GM12878 (cell line): ENCODE measurements around the gene ADAMTS13. TPM values are rescaled to one million over a fixed set of nuclear protein-coding genes. Genes with fewer than 3 reads are reported as not detected.
A peak's percentile ranks its signal among the peaks of the same experiment; 100 is the strongest.

Experiments
- ATAC-seq: fragments of 200-7000 bp; cut with Tn5 transposase; 3 replicates; pipeline ENCODE4 v1.9.1; 2020; ENCODE audit warnings: mild to moderate bottlenecking, moderate library complexity
- BruUV-seq: library from RNA; stranded (reverse); fragments of 400-500 nt; replicated peaks from 2 replicates; lab custom pipeline; 2021; lab: Mats Ljungman, UMichigan
- CTCF ChIA-PET: fragments of 300-600 bp; sonication (Branson Sonifier 250); formaldehyde crosslinking; extraction: SDS; loops from one replicate; lab custom pipeline; 2021; ENCODE audit warnings: inconsistent platforms; lab: Yijun Ruan, JAX
- POLR2A ChIA-PET: fragments of 350-600 bp; formaldehyde crosslinking; extraction: SDS; loops from one replicate; lab custom pipeline; 2021; ENCODE audit warnings: inconsistent platforms; lab: Charles Lee
- RAD21 ChIA-PET: fragments of 300-600 bp; sonication (Branson Sonifier 250); formaldehyde crosslinking; loops from one replicate; lab custom pipeline; 2023; ENCODE audit warnings: antibody characterized with exemption; ENCODE audit not compliant: unreplicated experiment; lab: Charles Lee
- SMC1A ChIA-PET: fragments of 300-600 bp; sonication (Branson Sonifier 250); formaldehyde crosslinking; loops from one replicate; lab custom pipeline; 2023; ENCODE audit not compliant: unreplicated experiment, uncharacterized antibody; lab: Charles Lee
- DNase-seq: peaks from one replicate; pipeline ENCODE4 v3.0.0-alpha.2; 2011; ENCODE audit warnings: low read depth, low spot score
- FAIRE-seq: peaks from 3 replicates; lab custom pipeline; 2011; peaks lifted over from hg19 to GRCh38; lab: Jason Lieb, UNC
- H2AFZ ChIP-seq: 2 replicates; pipeline ENCODE4 v1.6.0; 2011; ENCODE audit warnings: low read depth, low read length, control low read depth; ENCODE audit not compliant: control insufficient read depth
- H3K27ac ChIP-seq: 2 replicates; pipeline ENCODE4 v1.5.1; 2011; ENCODE audit warnings: control low read depth; ENCODE audit not compliant: control insufficient read depth, insufficient read depth
- H3K27me3 ChIP-seq, 2 experiments: replicated peaks in 1 of 2; 2 replicates each; pipeline versions ENCODE4 v1.6.0 to v1.6.1; 2011; ENCODE audit warnings: low read length in 1 of 2; ENCODE audit not compliant: control insufficient read depth in 2 of 2, insufficient read depth in 2 of 2
- H3K36me3 ChIP-seq, 2 experiments: 2 replicates each; pipeline ENCODE4 v1.5.1; 2011; ENCODE audit warnings: low read length in 1 of 2; ENCODE audit not compliant: control insufficient read depth in 2 of 2, insufficient read depth in 2 of 2
- H3K4me1 ChIP-seq: 2 replicates; pipeline ENCODE4 v1.6.1; 2011; ENCODE audit warnings: mild to moderate bottlenecking, low read length, moderate library complexity, mixed read lengths; ENCODE audit not compliant: control insufficient read depth, insufficient read depth
- H3K4me2 ChIP-seq: 2 replicates; pipeline ENCODE4 v1.6.0; 2011; ENCODE audit warnings: control low read depth; ENCODE audit not compliant: control insufficient read depth, insufficient read depth
- H3K4me3 ChIP-seq: fragments of 200-600 bp; sonication (generic); 2 replicates; pipeline ENCODE4 v1.5.1; 2016
- H3K79me2 ChIP-seq: 2 replicates; pipeline ENCODE4 v1.6.0; 2011; ENCODE audit warnings: low read length; ENCODE audit not compliant: control insufficient read depth, insufficient read depth
- H3K9ac ChIP-seq: 2 replicates; pipeline ENCODE4 v1.8.0; 2011; ENCODE audit warnings: low read length, control low read depth, mixed read lengths; ENCODE audit not compliant: control insufficient read depth, insufficient read depth
- H3K9me3 ChIP-seq: replicated peaks from 3 replicates; pipeline ENCODE4 v1.5.1; 2011; ENCODE audit warnings: mild to moderate bottlenecking, low read length; ENCODE audit not compliant: control insufficient read depth, insufficient read depth
- H4K20me1 ChIP-seq: 2 replicates; pipeline ENCODE4 v1.6.0; 2011; ENCODE audit not compliant: control insufficient read depth, insufficient read depth
- E2F8 ChIP-seq: fragments of 450-650 bp; IDR thresholded peaks from 2 replicates; pipeline ENCODE4 v1.6.1; 2018; ENCODE audit warnings: mild to moderate bottlenecking, low read depth, moderate library complexity; ENCODE audit not compliant: partially characterized antibody
- EGR1 ChIP-seq, 2 experiments: IDR thresholded peaks; 1 replicate in 1 of 2; 2 replicates in 1 of 2; pipeline ENCODE4 v1.6.1; 2011 to 2012; ENCODE audit warnings: low read depth in 2 of 2, low read length in 2 of 2, borderline replicate concordance in 1 of 2, mild to moderate bottlenecking in 1 of 2, moderate library complexity in 1 of 2
- ETV6 ChIP-seq, 2 experiments: fragments of 450-650 bp in 1 of 2; IDR thresholded peaks in 1 of 2; conservative IDR thresholded peaks in 1 of 2; 2 replicates each; pipeline ENCODE4 v1.6.1; 2014; ENCODE audit warnings: antibody characterized with exemption in 1 of 2, borderline replicate concordance in 1 of 2, low read depth in 1 of 2, mild to moderate bottlenecking in 1 of 2, moderate library complexity in 1 of 2
- KDM1A ChIP-seq: fragments of 200-600 bp; sonication (generic); IDR thresholded peaks from 2 replicates; pipeline ENCODE4 v1.6.1; 2016; ENCODE audit warnings: borderline replicate concordance
- NFIC ChIP-seq: IDR thresholded peaks from 2 replicates; pipeline ENCODE4 v1.6.1; 2012; ENCODE audit warnings: low read depth, mild to moderate bottlenecking, inconsistent platforms, low read length, moderate library complexity
- SMAD5 ChIP-seq: IDR thresholded peaks from 2 replicates; pipeline ENCODE4 v1.6.1; 2016; ENCODE audit warnings: antibody characterized with exemption, low read depth
- SMC3 ChIP-seq: IDR thresholded peaks from 2 replicates; pipeline ENCODE4 v1.6.1; 2011; ENCODE audit warnings: low read length, improper control_type of control experiment, borderline replicate concordance
- TAF1 ChIP-seq: IDR thresholded peaks from 2 replicates; pipeline ENCODE4 v1.6.1; 2011; ENCODE audit warnings: mild to moderate bottlenecking, low read depth, low read length, borderline replicate concordance
- WRNIP1 ChIP-seq: IDR thresholded peaks from 2 replicates; pipeline ENCODE4 v1.6.1; 2011; ENCODE audit warnings: low read depth, low read length, improper control_type of control experiment, borderline replicate concordance
- YY1 ChIP-seq: IDR thresholded peaks from 2 replicates; pipeline ENCODE4 v1.6.1; 2011; ENCODE audit warnings: low read depth, mild to moderate bottlenecking, low read length
- ZNF592 ChIP-seq: fragments of 450-650 bp; IDR thresholded peaks from 2 replicates; pipeline ENCODE4 v1.6.1; 2017; ENCODE audit warnings: mild to moderate bottlenecking, moderate library complexity
- WGBS: methylation state at CpG from one replicate; pipeline ENCODE4 v1.1.6; 2016; ENCODE audit warnings: low lambda C conversion rate; ENCODE audit not compliant: insufficient replicate concordance, insufficient coverage; ENCODE audit errors: missing lambda C conversion rate; 5-methylcytosine and 5-hydroxymethylcytosine counted together
- in situ Hi-C: fragments of 300-500 bp; cut with MboI; formaldehyde crosslinking; loops from 9 replicates; pipeline ENCODE4 v1.14.3; 2018; ENCODE audit warnings: mixed read lengths
- intact Hi-C: fragments of 100-400 bp; cut with micrococcal nuclease; formaldehyde crosslinking; loops from one replicate; pipeline ENCODE4 v1.14.2; 2022; ENCODE audit not compliant: unreplicated experiment
- polyA plus RNA-seq, 11 experiments: library from polyadenylated mRNA; depleted of rRNA in 4 of 11; unstranded in 6 of 11; stranded (reverse) in 5 of 11; fragments of >200 nt; fragmentation: Nextera tagmentation in 4 of 11; fragmentation: Illumina TruSeq in 1 of 11; extraction: Ambion mirVana in 4 of 11; extraction: Trizol in 1 of 11; gene quantifications; 1 replicate in 1 of 11; 2 replicates in 10 of 11; pipeline versions ENCODE4 v1.2.1 to v1.2.3, GENCODE V29; 2011 to 2016; ENCODE audit warnings: inconsistent platforms in 2 of 11, missing spikeins in 2 of 11, low read depth in 1 of 11
- total RNA-seq, 4 experiments: library from RNA; depleted of rRNA in 3 of 4; stranded (reverse); fragments of >200 nt in 3 of 4; fragmentation: Illumina TruSeq in 1 of 4; extraction: Trizol in 1 of 4; gene quantifications; 2 replicates each; pipeline versions ENCODE4 v1.2.1 to v1.2.3, GENCODE V29; 2013 to 2021

ADAMTS13 gene
- total and polyA plus RNA-seq, 10 of the 15 experiments (the other 5 are each of a cell fraction or from before 2014, with no cell fraction given), result 0.08 to 2.4 (median 0.28) TPM

- RAD21 ChIA-PET, result interaction anchor here (0.7 to 2.9 kb wide), 7 partner anchors 20 to 480 kb away, joined by 3 to 20 read pairs (median 4); partner anchors contain the start of genes GFI1B and SLC2A6
- no peak for ATAC-seq
- H3K27ac ChIP-seq, result no peak overlapping the region
Measured at GRCh38 chr9:133458643-133459312, 36.6 kb downstream of the ADAMTS13 start.

More at GRCh38 chr9:133458643-133459312, 36.6 kb downstream of the ADAMTS13 start:
- Histone ChIP-seq H2AFZ (no peak overlapping the region), H3K4me2 (peak overlapping the region; percentile 79), H3K27me3 (no peaks in the 10 kb centered on the region; a peak in 2 of 4 replicates), H3K4me1 (peaks cover 9% of the 10 kb centered on the region), H3K9ac (no peak overlapping the region), H3K4me3 (peak overlapping the region; percentile 97; the same call in 1 of the 2 replicates), H3K9me3 (no peaks in the 10 kb centered on the region), H3K36me3 (no peaks in the 10 kb centered on the region), H4K20me1 (no peaks in the 10 kb centered on the region), H3K79me2 (no peaks in the 10 kb centered on the region)
- WGBS, result 58% methylated on average over 16 of the region's 16 CpGs
- FAIRE-seq (no peak), DNase-seq (no peak)
- ChIA-PET SMC1A (interaction anchor here (1.0 to 1.8 kb wide), 5 partner anchors 20 to 81 kb away, joined by 3 to 9 read pairs (median 5); partner anchors contain the start of genes ADAMTS13 and SLC2A6), CTCF (interaction anchor here (0.8 to 2.8 kb wide), 6 partner anchors 20 to 273 kb away, joined by 3 to 17 read pairs (median 4); partner anchors contain the start of gene SLC2A6), POLR2A (interaction anchor here (0.5 to 2.2 kb wide), 12 partner anchors 9 to 484 kb away, joined by 3 to 27 read pairs (median 3); partner anchors contain the start of genes MED22, RPL7A and SLC2A6)
- no peak for TF ChIP-seq NFIC
- TF ChIP-seq EGR1 (IDR thresholded peaks at IDR 0.05; ENCODE audit: borderline replicate concordance in 1 of 2, low read depth in 2 of 2, low read length in 2 of 2), result no peak
- TF ChIP-seq E2F8, result no peak
- no peak for TF ChIP-seq ZNF592
- TF ChIP-seq ETV6 (conservative IDR thresholded peaks at IDR 0.05 in 1 of 2, IDR thresholded peaks at IDR 0.05 in 1 of 2; ENCODE audit: borderline replicate concordance in 1 of 2, low read depth in 1 of 2), result no peak
- TF ChIP-seq YY1, result no peak
- no peak for TF ChIP-seq KDM1A
- TF ChIP-seq SMC3, result no peak
- TF ChIP-seq TAF1, result no peak
- TF ChIP-seq SMAD5, result no peak
- no peak for TF ChIP-seq WRNIP1
- BruUV-seq, result no TSS peak
- intact Hi-C loops (no loop called here), in situ Hi-C loops (no loop called here)
